ENCODE results near the gene CLDN20.

Gene CLDN20

DNA sequence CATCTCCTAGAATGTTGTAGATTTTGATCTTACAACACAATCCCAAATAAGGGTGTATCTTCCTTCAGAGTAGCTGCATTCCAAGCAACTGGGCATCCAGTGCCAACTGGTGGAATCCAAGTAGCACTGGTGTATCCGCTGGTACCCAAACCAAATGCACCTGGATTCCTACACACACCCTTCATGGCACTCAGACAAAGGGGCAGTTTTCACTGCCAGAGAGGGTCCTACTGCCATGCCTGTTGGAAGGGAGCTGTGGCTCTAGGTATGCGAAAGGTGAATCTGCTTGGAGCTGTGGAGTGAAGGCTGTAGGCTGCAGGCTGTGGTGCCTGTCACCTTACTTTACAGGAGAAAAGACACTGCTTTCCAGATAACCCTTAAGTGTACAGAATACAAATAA is 17.0 kb upstream of the CLDN20 start:
- H3K27me3 ChIP-seq (ENCODE audit: control insufficient read depth, insufficient read depth, low read length), result no peaks in the 10 kb centered on the region
- H3K9me3 ChIP-seq (replicated peaks; ENCODE audit: low read length), result no peaks in the 10 kb centered on the region
- H3K4me1 ChIP-seq (ENCODE audit: control insufficient read depth, insufficient read depth, low read length), result peaks cover 21% of the 10 kb centered on the region
- H3K9ac ChIP-seq (ENCODE audit: low read depth, low read length), result peak overlapping the region; percentile 33
- H3K4me3 ChIP-seq (ENCODE audit: low read length), result no peak overlapping the region
- peaks cover 16% of the 10 kb centered on the region for H3K36me3 ChIP-seq (ENCODE audit: insufficient read depth, low read length)
- H3K4me2 ChIP-seq (ENCODE audit: low read length), result no peak overlapping the region

DNA sequence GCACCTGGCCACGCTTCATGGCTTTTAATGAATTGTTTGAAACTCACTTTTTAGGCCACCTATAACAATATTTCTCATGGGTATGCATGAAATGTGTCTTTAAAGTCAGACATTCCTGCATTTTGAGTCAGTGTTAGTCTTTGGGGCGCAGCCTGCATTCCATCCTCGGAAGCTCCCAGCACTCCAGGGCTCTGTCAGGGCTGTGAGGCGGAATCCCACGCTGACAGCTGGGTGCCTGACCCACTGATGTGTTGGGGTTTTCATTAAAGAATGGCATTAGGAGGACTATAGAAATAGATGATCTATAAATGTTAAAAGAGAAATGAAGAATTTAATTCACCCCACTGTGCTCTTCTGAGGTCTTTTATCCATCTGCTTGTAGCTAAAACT is 16.2 kb upstream of the CLDN20 start:
- Histone ChIP-seq H3K36me3 (ENCODE audit: insufficient read depth, low read length) (peaks cover 19% of the 10 kb centered on the region), H3K4me1 (ENCODE audit: control insufficient read depth, insufficient read depth, low read length) (peaks cover 21% of the 10 kb centered on the region), H3K9ac (ENCODE audit: low read depth, low read length) (peak overlapping the region; percentile 71), H3K4me3 (ENCODE audit: low read length) (peak overlapping the region; percentile 11), H3K4me2 (ENCODE audit: low read length) (peak overlapping the region; percentile 9), H3K9me3 (replicated peaks; ENCODE audit: low read length) (no peaks in the 10 kb centered on the region), H3K27me3 (ENCODE audit: control insufficient read depth, insufficient read depth, low read length) (no peaks in the 10 kb centered on the region)

DNA sequence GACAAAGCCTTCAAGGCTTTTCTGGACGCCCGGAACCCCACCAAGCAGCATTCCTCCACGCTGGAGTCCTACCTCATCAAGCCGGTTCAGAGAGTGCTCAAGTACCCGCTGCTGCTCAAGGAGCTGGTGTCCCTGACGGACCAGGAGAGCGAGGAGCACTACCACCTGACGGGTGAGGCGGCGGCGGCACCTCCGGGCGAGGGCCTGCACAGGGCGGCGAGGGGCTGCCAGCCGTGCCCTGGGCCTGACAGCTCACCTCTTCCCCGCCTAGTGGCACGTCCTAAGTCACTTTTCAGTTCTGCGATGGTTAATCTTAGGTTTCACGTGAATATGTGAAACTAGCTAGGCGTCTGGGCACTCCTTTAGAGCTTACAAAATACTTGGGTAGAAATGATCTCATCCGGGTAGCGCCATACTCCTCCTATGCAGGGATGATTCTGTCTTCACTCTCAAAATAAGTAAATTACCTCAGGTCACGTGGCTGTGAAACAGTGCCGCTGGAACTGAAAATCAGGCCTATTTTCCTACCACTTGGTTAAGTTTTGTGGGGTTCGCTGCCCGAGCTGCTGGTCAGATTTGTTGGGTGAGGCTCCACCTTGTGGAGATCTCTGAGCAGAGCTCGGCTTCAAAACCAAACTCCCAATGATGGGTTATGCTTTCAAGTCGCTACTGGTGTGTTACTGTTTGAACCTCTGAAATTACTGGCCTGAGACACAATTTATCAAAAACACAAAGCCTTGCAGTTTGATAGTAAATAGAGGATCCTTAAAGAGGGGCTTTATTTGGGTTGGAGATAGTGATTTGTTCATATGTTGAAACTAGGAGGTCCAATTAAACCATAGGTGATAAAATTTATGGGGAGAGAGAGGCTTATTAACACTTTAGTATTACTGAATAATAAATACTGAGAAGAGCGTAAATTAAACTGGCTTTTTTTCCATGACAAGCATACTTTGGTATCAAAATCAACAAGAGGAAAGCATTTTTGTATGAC is 15.5 kb upstream of the CLDN20 start:
- Histone ChIP-seq H3K9ac (ENCODE audit: low read depth, low read length) (peak overlapping the region; percentile 71), H3K9me3 (replicated peaks; ENCODE audit: low read length) (no peaks in the 10 kb centered on the region), H3K36me3 (ENCODE audit: insufficient read depth, low read length) (peaks cover 21% of the 10 kb centered on the region), H3K27me3 (ENCODE audit: control insufficient read depth, insufficient read depth, low read length) (no peaks in the 10 kb centered on the region), H3K4me2 (ENCODE audit: low read length) (peak overlapping the region; percentile 9), H3K4me1 (ENCODE audit: control insufficient read depth, insufficient read depth, low read length) (peaks cover 21% of the 10 kb centered on the region), H3K4me3 (ENCODE audit: low read length) (peak overlapping the region; percentile 11)

DNA sequence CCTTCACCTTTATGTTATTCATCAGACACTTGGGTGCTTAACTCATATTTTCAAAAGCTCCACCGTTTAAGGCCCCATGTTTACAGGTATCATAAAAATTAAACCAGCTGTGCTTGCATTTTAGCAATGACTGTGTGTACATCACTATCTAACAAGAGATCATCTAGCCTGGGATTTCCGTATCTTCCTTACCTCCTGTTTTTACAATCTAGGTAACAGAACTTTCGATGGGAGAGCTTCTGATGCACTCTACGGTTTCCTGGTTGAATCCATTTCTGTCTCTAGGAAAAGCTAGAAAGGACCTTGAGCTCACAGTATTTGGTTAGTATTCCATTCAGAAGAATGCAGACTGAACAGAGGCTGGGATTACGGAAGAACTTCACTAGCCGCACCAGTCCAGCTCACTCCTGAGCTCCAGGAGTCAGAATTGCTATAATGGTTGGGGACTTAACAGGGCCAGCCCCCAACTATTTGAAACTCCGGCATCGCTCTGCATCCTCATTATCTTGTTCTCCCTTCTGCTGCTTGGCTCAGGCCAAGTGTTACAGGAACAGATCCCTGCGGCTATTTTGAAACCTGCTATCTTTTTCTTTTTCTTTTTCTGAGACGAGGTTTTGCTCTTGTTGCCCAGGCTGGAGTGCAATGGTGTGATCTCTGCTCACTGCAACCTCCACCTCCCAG is 13.0 kb upstream of the CLDN20 start:
- Histone ChIP-seq H3K36me3 (ENCODE audit: insufficient read depth, low read length) (peaks cover 43% of the 10 kb centered on the region), H3K4me3 (ENCODE audit: low read length) (no peak overlapping the region), H3K9ac (ENCODE audit: low read depth, low read length) (no peak overlapping the region)

DNA sequence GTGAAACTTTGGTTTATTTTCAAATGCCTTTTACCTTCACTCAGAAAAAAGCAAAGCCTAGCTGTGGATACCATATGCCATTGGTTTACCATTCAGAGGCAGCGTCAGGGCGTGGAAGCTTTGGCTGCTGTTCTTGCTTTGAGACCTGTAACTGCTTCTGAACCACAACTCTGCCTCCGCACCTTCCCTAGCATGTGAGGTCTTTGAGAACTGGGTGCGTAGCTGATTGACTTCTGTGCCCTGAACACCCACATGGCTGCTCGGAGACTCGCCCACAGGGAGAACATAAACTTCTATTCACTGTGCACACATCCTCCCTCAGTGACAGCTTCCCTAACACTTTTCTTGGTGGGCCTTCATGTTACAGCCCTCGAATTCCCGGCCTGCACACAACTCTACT is 11.2 kb upstream of the CLDN20 start:
- Histone ChIP-seq H3K36me3 (ENCODE audit: insufficient read depth, low read length) (peaks cover 46% of the 10 kb centered on the region), H3K9ac (ENCODE audit: low read depth, low read length) (no peak overlapping the region), H3K4me1 (ENCODE audit: control insufficient read depth, insufficient read depth, low read length) (peaks cover 8% of the 10 kb centered on the region), H3K4me2 (ENCODE audit: low read length) (no peak overlapping the region), H3K9me3 (replicated peaks; ENCODE audit: low read length) (no peaks in the 10 kb centered on the region), H3K27me3 (ENCODE audit: control insufficient read depth, insufficient read depth, low read length) (no peaks in the 10 kb centered on the region), H3K4me3 (ENCODE audit: low read length) (no peak overlapping the region)

More for the DNA sequence above, 13.0 kb upstream of the CLDN20 start:
- H3K9me3 ChIP-seq (replicated peaks; ENCODE audit: low read length), result no peaks in the 10 kb centered on the region
- H3K27me3 ChIP-seq (ENCODE audit: control insufficient read depth, insufficient read depth, low read length), result no peaks in the 10 kb centered on the region
- peaks cover 20% of the 10 kb centered on the region for H3K4me1 ChIP-seq (ENCODE audit: control insufficient read depth, insufficient read depth, low read length)
- H3K4me2 ChIP-seq (ENCODE audit: low read length), result no peak overlapping the region

DNA sequence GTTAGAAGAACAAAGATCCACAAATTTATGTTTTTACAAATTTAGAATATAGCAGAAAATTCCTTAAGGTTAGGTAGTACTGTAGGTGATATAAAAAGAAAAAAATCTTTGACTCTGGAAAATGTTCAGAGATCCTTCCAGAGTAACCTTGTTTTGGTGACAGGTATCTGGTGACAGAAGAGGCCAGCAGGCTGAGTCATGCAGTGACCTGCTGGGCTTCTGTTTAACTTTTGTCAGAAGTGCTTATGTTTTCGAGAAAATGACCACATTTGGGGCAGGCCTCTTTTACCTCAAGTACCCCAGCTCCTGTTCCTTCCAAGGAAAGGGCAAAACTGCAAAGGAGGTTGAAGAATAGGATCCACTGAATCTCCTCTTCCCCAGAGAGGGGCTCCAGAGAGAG is 10.5 kb upstream of the CLDN20 start:
- Histone ChIP-seq H3K4me3 (ENCODE audit: low read length) (no peak overlapping the region), H3K36me3 (ENCODE audit: insufficient read depth, low read length) (peaks cover 46% of the 10 kb centered on the region), H3K9ac (ENCODE audit: low read depth, low read length) (no peak overlapping the region)

DNA sequence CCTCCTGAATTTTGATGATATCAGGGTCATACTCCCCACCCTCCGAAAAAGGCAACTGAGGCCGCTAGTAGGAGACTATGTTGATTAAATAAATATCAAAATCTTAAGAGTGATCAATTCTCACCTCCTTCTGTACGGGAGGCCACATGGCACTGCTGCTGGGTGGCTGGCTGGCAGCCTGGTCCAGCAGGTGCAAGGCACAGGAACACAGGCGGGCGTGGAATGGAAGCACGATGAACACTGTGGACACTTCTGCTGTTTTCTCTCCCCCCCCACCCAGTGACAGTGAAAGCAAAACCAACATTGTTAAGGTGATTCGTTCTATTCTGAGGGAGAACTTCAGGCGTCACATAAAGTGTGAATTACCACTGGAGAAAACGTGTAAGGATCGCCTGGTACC is 9.7 kb upstream of the CLDN20 start:
- Histone ChIP-seq H3K36me3 (ENCODE audit: insufficient read depth, low read length) (peaks cover 46% of the 10 kb centered on the region), H3K4me1 (ENCODE audit: control insufficient read depth, insufficient read depth, low read length) (no peaks in the 10 kb centered on the region), H3K27me3 (ENCODE audit: control insufficient read depth, insufficient read depth, low read length) (no peaks in the 10 kb centered on the region), H3K9me3 (replicated peaks; ENCODE audit: low read length) (no peaks in the 10 kb centered on the region), H3K4me2 (ENCODE audit: low read length) (no peak overlapping the region), H3K4me3 (ENCODE audit: low read length) (no peak overlapping the region), H3K9ac (ENCODE audit: low read depth, low read length) (no peak overlapping the region)

More for the DNA sequence above, 10.5 kb upstream of the CLDN20 start:
- Histone ChIP-seq H3K4me2 (ENCODE audit: low read length) (no peak overlapping the region), H3K27me3 (ENCODE audit: control insufficient read depth, insufficient read depth, low read length) (no peaks in the 10 kb centered on the region), H3K9me3 (replicated peaks; ENCODE audit: low read length) (no peaks in the 10 kb centered on the region), H3K4me1 (ENCODE audit: control insufficient read depth, insufficient read depth, low read length) (peaks cover under 1% of the 10 kb centered on the region)

DNA sequence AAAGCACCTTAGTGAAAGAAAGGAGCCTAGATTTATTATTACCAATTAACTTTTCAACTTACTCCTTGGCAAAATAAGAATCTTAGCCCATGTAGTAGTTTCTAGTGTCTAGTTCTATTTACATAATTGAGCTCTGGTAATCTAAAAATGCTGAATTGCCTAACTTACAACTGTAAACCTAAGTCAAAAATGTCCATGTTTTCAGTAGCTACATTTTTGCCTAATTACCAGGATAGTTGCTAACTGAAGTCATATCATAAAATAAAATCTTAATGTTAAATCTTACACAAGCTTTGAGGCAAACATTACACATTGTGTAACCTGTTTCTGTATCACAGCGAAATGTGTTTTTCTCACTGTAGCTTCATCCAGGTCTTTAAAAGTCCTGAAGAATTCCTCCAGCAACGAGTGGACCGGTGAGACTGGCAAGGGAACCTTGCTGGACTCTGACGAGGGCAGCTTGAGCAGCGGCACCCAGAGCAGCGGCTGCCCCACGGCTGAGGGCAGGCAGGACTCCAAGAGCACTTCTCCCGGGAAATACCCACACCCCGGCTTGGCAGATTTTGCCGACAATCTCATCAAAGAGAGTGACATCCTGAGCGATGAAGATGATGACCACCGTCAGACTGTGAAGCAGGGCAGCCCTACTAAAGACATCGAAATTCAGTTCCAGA is 7.6 kb upstream of the CLDN20 start:
- Histone ChIP-seq H3K4me1 (ENCODE audit: control insufficient read depth, insufficient read depth, low read length) (no peaks in the 10 kb centered on the region), H3K4me3 (ENCODE audit: low read length) (no peak overlapping the region), H3K36me3 (ENCODE audit: insufficient read depth, low read length) (peaks cover 44% of the 10 kb centered on the region), H3K9me3 (replicated peaks; ENCODE audit: low read length) (no peaks in the 10 kb centered on the region), H3K4me2 (ENCODE audit: low read length) (no peak overlapping the region), H3K27me3 (ENCODE audit: control insufficient read depth, insufficient read depth, low read length) (no peaks in the 10 kb centered on the region), H3K9ac (ENCODE audit: low read depth, low read length) (no peak overlapping the region)

DNA sequence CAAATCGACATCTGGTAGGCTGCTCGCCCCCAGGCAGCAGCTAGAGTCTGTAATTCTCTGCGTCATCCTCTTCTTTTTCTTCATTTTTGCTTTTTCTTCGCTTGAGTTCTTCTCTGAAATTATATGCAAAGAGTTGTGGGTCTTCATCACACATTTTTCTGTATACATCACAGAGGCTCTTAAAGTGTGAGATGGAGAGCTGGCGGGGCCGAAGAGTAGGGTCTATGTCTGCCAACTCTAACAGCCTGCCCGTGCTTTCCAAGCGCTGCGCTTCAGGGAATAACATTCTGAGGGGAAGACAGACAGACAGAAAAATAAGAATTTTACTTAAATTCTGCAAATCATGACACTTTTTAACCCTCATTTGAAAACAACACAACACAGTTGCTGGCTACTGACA is 6.0 kb upstream of the CLDN20 start:
- no peaks in the 10 kb centered on the region for H3K9me3 ChIP-seq (replicated peaks; ENCODE audit: low read length)
- no peak overlapping the region for H3K4me3 ChIP-seq (ENCODE audit: low read length)
- peaks cover 40% of the 10 kb centered on the region for H3K36me3 ChIP-seq (ENCODE audit: insufficient read depth, low read length)
- H3K9ac ChIP-seq (ENCODE audit: low read depth, low read length), result no peak overlapping the region
- H3K4me1 ChIP-seq (ENCODE audit: control insufficient read depth, insufficient read depth, low read length), result no peaks in the 10 kb centered on the region
- H3K27me3 ChIP-seq (ENCODE audit: control insufficient read depth, insufficient read depth, low read length), result no peaks in the 10 kb centered on the region
- no peak overlapping the region for H3K4me2 ChIP-seq (ENCODE audit: low read length)

DNA sequence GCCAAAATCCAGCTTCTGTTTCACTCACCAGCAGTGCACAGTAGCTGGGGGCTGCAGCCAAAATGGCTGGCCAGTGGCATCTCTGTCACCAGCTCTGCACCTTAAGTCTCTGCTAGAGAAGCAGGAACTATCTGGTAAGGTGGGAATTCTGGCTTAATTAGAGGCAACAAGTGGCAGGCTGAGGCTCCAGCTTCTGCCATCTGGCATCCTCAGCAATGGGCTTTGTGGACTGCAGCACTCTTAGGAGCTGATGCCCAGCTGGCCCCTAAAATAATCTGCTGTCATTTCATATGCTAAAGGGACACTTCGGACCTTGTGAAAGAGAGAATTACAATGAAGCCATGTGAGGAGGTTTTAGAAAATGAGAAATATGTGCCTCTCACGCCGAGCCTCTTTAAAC is 4.6 kb upstream of the CLDN20 start:
- no peak overlapping the region for H3K4me2 ChIP-seq (ENCODE audit: low read length)
- no peaks in the 10 kb centered on the region for H3K27me3 ChIP-seq (ENCODE audit: control insufficient read depth, insufficient read depth, low read length)
- H3K9me3 ChIP-seq (replicated peaks; ENCODE audit: low read length), result no peaks in the 10 kb centered on the region
- H3K4me1 ChIP-seq (ENCODE audit: control insufficient read depth, insufficient read depth, low read length), result no peaks in the 10 kb centered on the region
- no peak overlapping the region for H3K9ac ChIP-seq (ENCODE audit: low read depth, low read length)
- peaks cover 32% of the 10 kb centered on the region for H3K36me3 ChIP-seq (ENCODE audit: insufficient read depth, low read length)
- no peak overlapping the region for H3K4me3 ChIP-seq (ENCODE audit: low read length)

DNA sequence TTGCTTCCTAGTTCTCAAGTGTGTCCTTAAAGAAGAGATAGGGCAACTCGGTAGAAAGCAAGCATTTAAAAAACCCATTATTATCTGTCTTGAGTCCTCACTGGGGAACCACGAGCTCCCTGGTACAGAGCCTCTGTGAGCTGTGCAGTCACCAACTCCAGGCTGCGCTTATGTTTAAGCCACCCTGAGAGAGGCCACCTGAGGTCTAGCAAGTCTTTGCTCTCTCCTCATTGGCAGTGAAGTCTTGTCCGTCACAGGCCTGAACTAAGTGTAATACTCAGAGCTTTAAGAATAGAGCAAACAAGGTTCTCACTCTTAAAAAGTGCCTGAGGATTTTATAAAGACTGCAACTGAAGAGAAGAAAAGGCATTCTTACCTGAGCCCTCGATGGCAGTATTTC is 3.9 kb upstream of the CLDN20 start:
- peaks cover 25% of the 10 kb centered on the region for H3K36me3 ChIP-seq (ENCODE audit: insufficient read depth, low read length)
- no peaks in the 10 kb centered on the region for H3K27me3 ChIP-seq (ENCODE audit: control insufficient read depth, insufficient read depth, low read length)

More for the DNA sequence above, 3.9 kb upstream of the CLDN20 start:
- Histone ChIP-seq H3K9ac (ENCODE audit: low read depth, low read length) (no peak overlapping the region), H3K4me1 (ENCODE audit: control insufficient read depth, insufficient read depth, low read length) (peaks cover 4% of the 10 kb centered on the region), H3K4me2 (ENCODE audit: low read length) (no peak overlapping the region), H3K9me3 (replicated peaks; ENCODE audit: low read length) (no peaks in the 10 kb centered on the region), H3K4me3 (ENCODE audit: low read length) (no peak overlapping the region)
